Measurements from ENCODE around the gene PSME4.

The PSME4 gene

GRCh38 chr2:53970724-53971602 lies at the start of gene PSME4:
PSME4 (minus strand) TSS chr2:53970993; CDS start chr2:53970784, 209 bp downstream.
- peak; percentile 91 for DNase-seq

DNA sequence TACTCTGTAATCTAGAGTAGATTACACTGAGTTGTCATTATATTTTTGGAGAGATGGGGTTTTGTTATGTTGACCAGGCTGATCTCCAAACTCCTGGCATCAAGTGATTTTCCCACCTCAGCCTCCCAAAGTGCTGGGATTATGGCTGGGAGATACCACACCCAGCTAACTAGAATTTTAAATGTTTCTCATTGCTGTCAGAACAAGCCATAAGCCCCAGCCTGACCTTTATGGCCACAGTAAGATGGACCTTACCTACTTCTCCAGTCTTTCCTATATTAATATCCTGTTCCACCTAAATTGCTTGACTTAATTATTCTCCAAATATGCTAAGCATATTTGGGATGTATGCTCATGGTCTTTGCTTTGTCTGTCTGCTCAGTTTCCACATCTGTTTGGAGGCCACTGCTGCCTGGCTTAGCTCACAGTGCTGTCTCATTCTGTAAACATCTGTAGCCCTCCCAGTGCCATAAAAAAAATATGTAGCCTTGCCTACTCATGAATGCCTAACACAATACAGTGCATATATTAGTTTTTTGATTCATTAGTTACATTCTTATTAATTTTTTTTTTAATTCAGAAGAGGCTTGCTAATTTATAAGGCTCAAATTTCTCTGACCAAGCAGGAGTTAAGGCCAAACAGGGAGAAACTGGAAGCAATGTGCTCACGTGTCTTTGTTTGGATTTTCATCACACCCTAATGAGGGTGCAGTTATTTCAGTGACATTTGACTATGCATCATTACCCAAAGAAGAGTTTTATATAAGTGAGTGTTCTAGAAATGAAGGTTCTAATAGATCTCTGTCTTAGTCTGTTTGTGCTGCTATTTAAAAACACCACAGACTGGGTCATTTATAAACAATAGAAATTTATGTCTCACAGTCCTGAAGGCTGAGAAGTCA lies 45.3 kb upstream of the PSME4 start:
- DNase-seq = no peak

DNA sequence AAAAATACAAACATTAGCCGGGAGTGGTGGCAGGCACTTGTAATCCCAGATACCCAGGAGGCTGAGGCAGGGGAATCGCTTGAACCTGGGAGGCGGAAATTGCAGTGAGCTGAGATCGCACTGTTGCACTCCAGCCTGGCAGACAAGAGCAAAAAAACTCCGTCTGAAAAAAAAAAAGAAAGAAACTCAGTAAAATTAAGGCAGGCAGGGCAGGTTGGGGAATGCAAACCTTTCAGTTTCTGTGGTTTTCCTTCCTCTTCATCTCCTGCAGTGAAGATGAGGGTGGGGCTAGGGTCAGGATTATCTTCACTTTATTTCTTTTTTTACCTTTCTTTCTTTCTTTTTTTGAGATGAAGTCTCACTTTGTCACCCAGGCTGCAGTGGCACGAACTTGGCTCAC lies 43.2 kb upstream of the PSME4 start:
- DNase-seq = peak; percentile 48

- no peak for DNase-seq
Observed at GRCh38 chr2:54012538-54013141, 41.8 kb upstream of the PSME4 start.

DNA sequence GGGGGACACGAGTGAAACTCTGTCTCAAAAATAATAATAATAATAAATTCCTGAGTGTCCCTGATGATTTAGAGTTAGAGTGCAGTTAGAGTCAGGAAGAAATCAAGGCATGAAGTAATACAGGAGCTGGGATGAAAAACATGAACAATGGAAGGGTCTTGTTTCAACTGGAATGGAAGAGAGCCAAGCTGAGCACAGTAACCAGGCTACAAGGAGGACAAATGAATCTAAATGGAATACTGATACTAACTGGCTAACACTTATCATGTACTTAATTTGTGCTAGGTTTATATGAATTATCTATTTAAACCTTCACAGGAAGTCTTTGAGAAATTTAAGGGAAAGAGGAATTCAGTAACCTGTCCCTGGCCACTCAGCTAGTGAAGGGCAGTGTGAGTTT lies 38.8 kb upstream of the PSME4 start:
- DNase-seq = no peak

DNA sequence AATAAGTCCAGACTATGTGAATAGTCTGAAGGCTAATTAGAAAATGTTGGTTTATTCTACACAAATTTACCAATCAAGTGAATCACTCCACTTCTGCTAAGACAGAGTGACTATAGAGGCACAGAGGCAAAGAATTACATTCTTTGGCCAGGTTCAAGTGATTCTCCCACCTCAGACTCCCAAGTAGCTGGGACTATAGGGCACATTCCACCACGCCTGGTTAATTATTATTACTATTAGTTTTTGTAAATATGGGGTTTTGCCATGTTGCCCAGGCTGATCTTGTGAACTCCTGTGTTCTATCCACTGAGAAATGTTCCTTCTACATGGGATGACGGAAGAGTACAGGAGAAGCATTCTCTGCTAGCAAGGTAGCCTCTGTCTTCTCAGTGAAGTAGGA lies 37.6 kb upstream of the PSME4 start:
- DNase-seq = no peak

GRCh38 chr2:54000524-54000923 lies 29.7 kb upstream of the PSME4 start:
- DNase-seq = no peak

DNA sequence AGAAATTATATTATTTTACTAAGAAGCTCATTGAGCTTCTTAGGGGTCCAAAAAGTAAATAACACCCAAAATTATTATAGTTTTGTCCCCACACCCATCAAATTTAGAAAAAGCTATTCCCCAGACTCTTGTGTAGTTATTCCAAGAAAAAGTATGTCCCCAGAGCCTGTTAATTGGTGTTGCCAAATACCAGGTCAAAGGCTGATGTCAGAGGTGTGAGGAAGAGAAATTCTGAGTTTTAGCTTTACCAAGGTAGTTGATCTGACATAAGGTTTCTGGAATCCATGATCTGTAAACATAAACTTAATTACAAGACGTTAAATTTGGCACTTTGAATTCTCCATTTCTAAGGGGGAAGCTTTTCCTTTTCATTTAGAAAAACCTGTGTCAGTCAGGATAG lies 29.3 kb upstream of the PSME4 start:
- DNase-seq = no peak

DNA sequence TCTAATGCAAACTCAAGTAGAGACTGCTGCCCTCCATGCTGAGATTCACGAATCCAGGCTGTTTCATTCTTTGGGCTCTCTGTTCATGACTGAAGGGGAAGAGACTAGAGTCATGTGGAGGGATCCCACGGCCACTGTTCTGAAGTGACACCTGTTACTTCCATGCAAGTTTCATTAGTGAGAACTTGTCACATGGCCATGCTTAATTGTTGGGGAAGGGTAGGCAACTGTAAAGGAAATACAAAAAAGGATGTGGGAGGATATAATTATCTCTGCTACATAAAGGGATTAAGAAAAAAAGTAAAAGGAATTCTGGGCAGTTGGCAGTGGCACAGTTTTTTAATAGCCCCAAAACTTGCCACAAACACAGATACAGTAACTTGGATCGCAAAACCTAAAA lies 28.0 kb upstream of the PSME4 start:
- no peak for DNase-seq

DNA sequence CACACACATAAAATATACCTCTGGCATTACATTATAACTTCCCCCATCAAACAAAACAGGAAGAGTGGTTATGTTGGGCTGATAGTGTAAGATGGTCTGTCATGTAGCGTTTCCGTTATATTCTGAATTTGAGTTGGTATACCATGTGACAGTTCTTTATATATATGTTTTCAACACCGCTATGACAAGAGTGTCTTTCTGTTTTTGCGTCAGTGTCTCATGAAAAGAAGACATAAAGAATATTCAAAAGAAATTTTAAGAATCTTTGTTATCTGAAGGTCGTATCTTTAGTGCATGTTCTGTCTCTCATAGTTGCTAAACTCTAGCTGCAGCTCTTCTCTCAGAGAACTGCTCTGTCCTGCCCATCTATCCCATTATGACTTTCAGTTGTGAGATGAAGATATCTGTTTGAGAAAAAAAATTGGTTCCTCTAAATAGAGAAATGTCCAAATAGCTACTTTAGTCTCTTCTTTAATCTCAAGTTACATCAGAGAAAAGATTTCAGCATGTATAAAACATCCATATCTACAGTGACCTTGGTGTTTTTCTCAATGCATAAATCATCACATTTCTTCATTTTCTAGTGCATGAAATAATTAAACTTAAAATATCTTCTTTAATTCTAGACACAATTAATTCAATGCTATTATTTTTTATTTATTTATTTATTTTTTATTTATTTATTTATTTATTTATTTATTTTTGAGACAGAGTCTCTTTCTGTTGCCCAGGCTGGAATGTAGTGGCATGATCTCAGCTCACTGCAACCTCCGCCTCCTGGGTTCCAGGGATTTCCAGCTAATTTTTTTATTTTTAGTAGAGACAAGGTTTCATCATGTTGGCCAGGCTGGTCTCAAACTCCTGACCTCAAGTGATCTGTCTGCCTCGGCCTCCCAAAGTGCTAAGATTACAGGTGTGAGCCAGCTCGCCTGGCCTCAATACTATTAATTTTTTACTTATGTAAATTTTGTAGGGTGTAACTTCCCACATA lies 24.3 kb upstream of the PSME4 start:
- no peak for DNase-seq

- DNase-seq = no peak
Observed at GRCh38 chr2:53991948-53992347, 21.2 kb upstream of the PSME4 start.

DNA sequence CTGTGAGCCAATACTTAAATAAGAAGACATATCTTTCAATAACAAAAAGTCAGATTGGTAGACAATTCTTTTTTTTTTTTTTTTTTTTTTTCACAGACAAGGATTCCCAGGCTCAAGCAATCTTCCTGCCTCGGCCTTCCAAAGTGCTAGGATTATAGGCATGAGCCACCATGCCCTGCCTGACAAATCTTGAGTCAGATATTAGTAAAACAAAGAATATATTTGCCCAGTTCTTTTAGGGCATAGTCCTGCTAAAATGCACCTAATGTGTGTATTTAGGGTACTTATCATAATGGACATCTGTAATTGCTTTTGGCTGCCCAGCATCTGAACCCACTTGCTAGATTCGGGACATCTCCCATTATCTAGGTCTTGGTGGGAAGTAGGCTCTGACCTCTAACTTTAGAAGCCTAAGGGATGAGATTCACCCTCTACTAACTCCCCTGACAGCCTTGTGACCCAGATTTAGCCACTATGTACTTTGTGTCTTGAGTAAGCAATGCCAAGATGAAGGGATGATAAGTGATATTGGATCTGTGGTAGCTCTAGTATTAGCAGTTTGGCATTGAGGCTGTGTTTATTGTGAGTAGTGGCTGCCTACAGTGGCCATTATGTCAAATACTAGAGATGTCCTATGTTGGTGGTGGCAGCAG lies 18.5 kb upstream of the PSME4 start:
- DNase-seq = no peak

DNA sequence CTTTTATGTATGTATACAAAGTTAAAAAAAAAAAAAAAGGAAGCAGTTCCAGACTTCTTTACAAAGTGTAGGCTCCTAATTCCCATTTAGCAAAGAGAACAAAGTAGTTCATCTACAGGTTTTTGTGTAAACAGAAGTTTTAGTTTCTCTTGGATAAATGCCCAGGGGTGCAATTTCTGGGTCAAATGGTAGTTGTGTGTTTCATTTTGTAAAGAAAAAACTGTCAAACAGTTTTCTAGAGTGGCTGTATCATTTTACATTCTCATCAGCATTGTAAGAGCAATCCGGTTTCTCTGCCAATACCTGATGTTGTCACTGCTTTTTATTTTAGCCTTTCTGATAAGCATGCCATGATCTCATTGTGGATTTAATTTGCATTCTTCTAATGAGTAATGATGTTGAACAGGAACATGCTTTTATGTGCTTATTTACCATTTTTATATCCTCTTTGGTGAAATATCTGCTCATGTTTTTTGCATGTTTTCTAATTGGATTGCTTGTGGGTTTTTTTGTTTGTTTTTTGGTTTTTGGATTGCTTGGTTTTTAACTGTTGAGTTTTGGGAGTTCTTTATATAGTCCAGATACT lies 16.6 kb upstream of the PSME4 start:
- DNase-seq = peak; percentile 76

GRCh38 chr2:53985646-53986045 lies 14.9 kb upstream of the PSME4 start:
- no peak for DNase-seq

DNA sequence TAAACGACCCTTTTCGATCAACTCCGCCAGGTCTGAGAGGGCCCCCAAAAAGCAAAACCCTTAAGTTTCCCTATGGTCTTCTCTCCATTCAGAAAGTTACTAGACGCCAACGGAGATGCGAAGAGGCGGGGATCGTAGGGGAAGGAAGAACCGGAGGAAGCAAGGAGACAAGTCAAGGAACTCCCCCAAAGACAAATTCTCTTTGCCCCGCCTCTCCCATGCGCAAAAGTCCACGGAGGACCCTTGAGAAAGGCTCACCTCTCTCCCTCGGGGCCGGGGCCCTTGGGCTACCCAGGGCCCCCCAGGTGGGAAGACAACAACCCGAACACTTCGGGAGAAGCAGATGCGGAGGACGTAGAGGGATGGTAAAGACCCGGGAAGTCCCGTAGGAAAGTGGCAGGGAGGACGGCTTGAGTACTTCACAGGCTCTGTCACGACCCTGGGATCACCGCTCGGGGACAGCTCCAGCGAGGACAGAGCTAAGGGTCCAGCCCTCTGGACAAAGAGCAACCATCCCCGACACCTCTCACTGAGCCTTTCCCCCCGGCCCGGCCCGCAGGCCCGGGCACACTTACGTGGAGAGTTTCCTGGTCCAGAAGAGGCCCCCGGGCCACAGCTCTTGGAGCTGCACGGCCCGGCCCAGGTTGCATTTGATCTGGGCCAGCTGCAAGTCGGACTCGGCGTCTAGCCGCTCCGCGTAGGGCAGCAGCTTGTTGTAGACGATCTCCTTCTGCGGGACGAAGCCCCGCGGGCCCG lies 647 bp downstream of the PSME4 start:
- peak; percentile 41 for DNase-seq

DNA sequence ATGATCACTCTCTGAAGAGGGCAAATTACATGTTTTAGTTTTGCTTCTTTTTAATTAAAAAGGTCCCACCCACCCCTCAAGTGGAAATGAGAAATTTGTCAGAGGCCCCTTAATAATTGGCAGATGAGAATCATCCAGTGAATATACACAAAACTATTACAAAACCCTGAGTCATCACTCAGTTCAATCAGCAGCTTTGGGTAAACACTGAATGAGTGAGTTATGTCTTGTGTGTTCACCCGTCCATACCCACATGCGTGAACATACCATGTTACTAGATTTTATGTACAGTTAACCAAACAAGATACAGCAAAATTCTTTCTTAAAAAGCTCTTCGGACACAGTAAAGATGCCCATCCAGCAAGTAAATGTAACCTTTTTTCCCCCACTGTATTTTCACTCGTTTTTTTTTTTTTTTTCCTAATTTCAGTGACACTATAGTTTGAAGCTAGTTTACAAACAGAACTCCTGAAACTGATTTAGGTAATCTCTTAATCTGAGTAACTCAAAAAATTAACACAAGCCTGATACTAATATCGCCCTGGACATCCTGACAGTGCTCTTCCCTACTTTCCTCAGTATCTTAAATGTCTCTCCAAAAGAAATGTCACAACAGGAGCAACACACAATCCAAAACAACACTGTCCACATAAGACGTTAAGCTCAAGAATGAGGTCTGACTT lies 1.4 kb downstream of the PSME4 start:
- peak; percentile 55 for DNase-seq

- DNase-seq = no peak
Observed at GRCh38 chr2:53964987-53965687, 5.7 kb downstream of the PSME4 start.

DNA sequence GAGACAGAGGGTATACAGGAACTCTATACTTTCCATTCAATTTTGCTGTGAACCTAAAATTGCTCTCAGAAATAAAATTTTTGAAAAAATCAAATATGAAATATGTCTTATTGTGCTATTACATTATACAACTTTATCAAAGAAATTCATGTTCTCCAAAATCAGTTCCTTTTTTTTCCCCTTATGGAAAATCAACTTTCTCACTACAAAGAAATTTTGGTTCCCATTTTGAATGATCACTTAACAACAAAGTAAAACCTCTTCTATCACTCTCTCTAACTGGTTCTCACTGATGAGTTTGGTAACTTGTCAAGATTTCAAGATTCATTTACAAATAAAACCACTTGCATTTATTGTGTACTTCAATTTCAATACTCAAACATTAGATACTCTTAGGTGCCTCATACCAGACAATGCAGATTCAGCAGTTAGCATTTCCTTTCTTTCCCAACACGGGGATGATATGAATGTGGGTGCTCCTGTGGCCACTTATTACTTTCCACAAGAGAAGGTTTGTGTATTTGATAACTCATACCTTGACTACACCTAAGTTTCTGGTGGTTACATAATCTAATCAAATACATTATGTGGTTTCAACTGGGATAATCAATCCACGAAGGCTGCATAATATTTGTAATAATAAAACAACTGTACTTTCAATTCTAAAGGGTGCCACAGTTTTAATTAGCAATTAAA lies 6.4 kb downstream of the PSME4 start:
- no peak for DNase-seq
